HEK293 (cell line): ENCODE results near the gene AP5S1.

Source experiments
- KLF8 ChIP-seq: fragments of 450-650 bp; formaldehyde crosslinking; IDR thresholded peaks from 2 replicates; pipeline ENCODE4 v1.5.1; 2016; ENCODE audit warnings: missing biosample characterization, missing genetic modification characterization
- MZF1 ChIP-seq: fragments of 450-650 bp; formaldehyde crosslinking; IDR thresholded peaks from 2 replicates; pipeline ENCODE4 v1.5.1; 2017; ENCODE audit warnings: missing biosample characterization, missing genetic modification characterization, borderline replicate concordance
- ZFP37 ChIP-seq: fragments of 450-650 bp; formaldehyde crosslinking; IDR thresholded peaks from 2 replicates; pipeline ENCODE4 v1.5.1; 2016; ENCODE audit warnings: missing biosample characterization, missing genetic modification characterization
- ZNF341 ChIP-seq: fragments of 450-650 bp; formaldehyde crosslinking; IDR thresholded peaks from 2 replicates; pipeline ENCODE4; 2016; ENCODE audit warnings: low read depth, missing biosample characterization, missing genetic modification characterization
- ZNF677 ChIP-seq: fragments of 450-650 bp; IDR thresholded peaks from 2 replicates; pipeline ENCODE4 v1.5.0; 2018; ENCODE audit warnings: missing biosample characterization, mild to moderate bottlenecking, missing genetic modification characterization, moderate library complexity
- ZNF707 ChIP-seq: fragments of 450-650 bp; formaldehyde crosslinking; IDR thresholded peaks from 2 replicates; pipeline ENCODE4 v1.5.1; 2016; ENCODE audit warnings: missing biosample characterization, missing genetic modification characterization
- TF ChIP-seq, protein P1 (sequence below): fragments of 450-650 bp; formaldehyde crosslinking; IDR thresholded peaks from 2 replicates; pipeline ENCODE4 v1.5.1; 2017; ENCODE audit warnings: missing biosample characterization, missing genetic modification characterization
- TF ChIP-seq, protein P2 (sequence below): fragments of 450-650 bp; formaldehyde crosslinking; IDR thresholded peaks from 2 replicates; pipeline ENCODE4 v1.5.1; 2016; ENCODE audit warnings: missing biosample characterization, missing genetic modification characterization
- TF ChIP-seq, protein P3 (sequence below): fragments of 450-650 bp; formaldehyde crosslinking; conservative IDR thresholded peaks from 2 replicates; pipeline ENCODE4 v1.5.1; 2016; ENCODE audit warnings: low read depth, missing biosample characterization, missing genetic modification characterization
- TF ChIP-seq, protein P4 (sequence below): sonication (generic); formaldehyde crosslinking; IDR thresholded peaks from 2 replicates; pipeline ENCODE4 v1.8.1; 2022; ENCODE audit warnings: mild to moderate bottlenecking, moderate library complexity, missing genetic modification reagents

DNA sequence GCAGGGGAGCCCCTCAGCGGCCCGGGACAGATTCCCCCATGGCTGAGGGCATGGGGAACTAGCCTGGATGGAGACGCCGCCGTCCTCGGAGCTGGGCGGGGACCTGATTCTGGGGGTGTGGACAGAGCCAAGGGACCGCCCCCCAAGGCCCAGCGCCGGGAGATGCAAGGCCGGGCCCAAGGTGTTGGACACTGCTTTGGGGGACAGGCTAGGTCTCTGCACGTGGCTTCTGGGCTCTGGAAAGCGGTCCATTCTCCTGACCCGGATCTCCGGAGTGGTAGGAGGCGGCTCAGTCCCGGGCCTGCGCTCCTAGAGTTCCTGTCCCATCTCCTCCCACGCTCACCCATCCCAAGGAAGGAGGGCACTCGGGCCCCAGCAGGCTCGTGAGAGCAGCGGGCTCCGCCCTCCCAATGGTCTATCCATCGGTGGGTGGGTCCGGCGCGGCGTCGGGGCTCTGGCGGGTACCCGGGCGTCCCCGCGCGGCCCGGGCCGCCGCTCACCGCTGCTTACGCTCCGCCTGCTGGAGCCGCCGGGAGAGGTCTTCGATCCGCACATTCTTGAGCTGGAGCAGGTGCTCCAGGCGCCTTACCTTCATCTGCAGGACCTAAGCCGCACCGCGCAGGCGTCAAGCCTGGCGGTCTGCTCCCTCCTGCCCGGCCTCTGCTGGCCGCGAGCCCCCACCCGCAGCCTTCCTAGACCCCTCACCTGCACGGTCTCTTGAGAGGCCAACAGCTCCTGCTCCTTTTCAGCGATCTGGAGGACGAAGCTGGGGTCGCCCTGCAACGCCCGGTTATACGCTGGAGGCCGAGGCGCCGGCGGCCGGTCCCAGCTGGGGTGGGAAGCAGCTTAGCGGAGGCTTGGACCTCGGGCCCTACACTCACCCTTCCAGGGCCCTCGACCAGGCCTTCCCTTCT, 42.4 kb upstream of the AP5S1 start:
- no peak for TF ChIP-seq ZNF707 (tag by site-specific recombination)
- TF ChIP-seq ZNF341 (tag by site-specific recombination) = peak; percentile 39
- TF ChIP-seq, protein P1, sequence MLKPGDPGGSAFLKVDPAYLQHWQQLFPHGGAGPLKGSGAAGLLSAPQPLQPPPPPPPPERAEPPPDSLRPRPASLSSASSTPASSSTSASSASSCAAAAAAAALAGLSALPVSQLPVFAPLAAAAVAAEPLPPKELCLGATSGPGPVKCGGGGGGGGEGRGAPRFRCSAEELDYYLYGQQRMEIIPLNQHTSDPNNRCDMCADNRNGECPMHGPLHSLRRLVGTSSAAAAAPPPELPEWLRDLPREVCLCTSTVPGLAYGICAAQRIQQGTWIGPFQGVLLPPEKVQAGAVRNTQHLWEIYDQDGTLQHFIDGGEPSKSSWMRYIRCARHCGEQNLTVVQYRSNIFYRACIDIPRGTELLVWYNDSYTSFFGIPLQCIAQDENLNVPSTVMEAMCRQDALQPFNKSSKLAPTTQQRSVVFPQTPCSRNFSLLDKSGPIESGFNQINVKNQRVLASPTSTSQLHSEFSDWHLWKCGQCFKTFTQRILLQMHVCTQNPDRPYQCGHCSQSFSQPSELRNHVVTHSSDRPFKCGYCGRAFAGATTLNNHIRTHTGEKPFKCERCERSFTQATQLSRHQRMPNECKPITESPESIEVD (tag by site-specific recombination) = no peak
- TF ChIP-seq, protein P2, sequence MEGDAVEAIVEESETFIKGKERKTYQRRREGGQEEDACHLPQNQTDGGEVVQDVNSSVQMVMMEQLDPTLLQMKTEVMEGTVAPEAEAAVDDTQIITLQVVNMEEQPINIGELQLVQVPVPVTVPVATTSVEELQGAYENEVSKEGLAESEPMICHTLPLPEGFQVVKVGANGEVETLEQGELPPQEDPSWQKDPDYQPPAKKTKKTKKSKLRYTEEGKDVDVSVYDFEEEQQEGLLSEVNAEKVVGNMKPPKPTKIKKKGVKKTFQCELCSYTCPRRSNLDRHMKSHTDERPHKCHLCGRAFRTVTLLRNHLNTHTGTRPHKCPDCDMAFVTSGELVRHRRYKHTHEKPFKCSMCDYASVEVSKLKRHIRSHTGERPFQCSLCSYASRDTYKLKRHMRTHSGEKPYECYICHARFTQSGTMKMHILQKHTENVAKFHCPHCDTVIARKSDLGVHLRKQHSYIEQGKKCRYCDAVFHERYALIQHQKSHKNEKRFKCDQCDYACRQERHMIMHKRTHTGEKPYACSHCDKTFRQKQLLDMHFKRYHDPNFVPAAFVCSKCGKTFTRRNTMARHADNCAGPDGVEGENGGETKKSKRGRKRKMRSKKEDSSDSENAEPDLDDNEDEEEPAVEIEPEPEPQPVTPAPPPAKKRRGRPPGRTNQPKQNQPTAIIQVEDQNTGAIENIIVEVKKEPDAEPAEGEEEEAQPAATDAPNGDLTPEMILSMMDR (tag by site-specific recombination) = no peak
- TF ChIP-seq KLF8 = no peak
- no peak for TF ChIP-seq MZF1
- TF ChIP-seq, protein P3, sequence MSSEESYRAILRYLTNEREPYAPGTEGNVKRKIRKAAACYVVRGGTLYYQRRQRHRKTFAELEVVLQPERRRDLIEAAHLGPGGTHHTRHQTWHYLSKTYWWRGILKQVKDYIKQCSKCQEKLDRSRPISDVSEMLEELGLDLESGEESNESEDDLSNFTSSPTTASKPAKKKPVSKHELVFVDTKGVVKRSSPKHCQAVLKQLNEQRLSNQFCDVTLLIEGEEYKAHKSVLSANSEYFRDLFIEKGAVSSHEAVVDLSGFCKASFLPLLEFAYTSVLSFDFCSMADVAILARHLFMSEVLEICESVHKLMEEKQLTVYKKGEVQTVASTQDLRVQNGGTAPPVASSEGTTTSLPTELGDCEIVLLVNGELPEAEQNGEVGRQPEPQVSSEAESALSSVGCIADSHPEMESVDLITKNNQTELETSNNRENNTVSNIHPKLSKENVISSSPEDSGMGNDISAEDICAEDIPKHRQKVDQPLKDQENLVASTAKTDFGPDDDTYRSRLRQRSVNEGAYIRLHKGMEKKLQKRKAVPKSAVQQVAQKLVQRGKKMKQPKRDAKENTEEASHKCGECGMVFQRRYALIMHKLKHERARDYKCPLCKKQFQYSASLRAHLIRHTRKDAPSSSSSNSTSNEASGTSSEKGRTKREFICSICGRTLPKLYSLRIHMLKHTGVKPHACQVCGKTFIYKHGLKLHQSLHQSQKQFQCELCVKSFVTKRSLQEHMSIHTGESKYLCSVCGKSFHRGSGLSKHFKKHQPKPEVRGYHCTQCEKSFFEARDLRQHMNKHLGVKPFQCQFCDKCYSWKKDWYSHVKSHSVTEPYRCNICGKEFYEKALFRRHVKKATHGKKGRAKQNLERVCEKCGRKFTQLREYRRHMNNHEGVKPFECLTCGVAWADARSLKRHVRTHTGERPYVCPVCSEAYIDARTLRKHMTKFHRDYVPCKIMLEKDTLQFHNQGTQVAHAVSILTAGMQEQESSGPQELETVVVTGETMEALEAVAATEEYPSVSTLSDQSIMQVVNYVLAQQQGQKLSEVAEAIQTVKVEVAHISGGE (tag by site-specific recombination) = no peak
- TF ChIP-seq, protein P4, sequence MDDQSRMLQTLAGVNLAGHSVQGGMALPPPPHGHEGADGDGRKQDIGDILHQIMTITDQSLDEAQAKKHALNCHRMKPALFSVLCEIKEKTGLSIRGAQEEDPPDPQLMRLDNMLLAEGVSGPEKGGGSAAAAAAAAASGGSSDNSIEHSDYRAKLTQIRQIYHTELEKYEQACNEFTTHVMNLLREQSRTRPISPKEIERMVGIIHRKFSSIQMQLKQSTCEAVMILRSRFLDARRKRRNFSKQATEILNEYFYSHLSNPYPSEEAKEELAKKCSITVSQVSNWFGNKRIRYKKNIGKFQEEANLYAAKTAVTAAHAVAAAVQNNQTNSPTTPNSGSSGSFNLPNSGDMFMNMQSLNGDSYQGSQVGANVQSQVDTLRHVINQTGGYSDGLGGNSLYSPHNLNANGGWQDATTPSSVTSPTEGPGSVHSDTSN (CRISPR knock-in tag) = 0 out of 2 replicates have a peak, but pooled peaks have one; percentile 33
- no peak for TF ChIP-seq ZNF677
- TF ChIP-seq ZFP37 = no peak
